K562 (cell line): ENCODE data around the gene CERS6. TPM values are rescaled to one million over a fixed set of nuclear protein-coding genes. Genes with fewer than 3 reads are reported as not detected.

Experiments
- DEAF1 ChIP-seq: fragments of 450-650 bp; formaldehyde crosslinking; IDR thresholded peaks from 2 replicates; pipeline ENCODE4 v1.4.0; 2020; ENCODE audit warnings: mild to moderate bottlenecking, moderate library complexity
- HNRNPH1 ChIP-seq: fragments of 200-400 bp; formaldehyde crosslinking; optimal IDR thresholded peaks from 2 replicates; pipeline ENCODE3; 2017; ENCODE audit warnings: low read depth, mild to moderate bottlenecking, low read length, moderate library complexity
- KDM1A ChIP-seq, 2 experiments: fragments of 450-650 bp; IDR thresholded peaks; 2 replicates each; pipeline ENCODE4 v1.6.1; 2016; ENCODE audit warnings: mild to moderate bottlenecking in 2 of 2
- MAFF ChIP-seq: IDR thresholded peaks from 2 replicates; pipeline ENCODE4 v1.6.1; 2012; ENCODE audit warnings: low read length, improper control_type of control experiment
- NCOR1 ChIP-seq: fragments of 450-650 bp; IDR thresholded peaks from 2 replicates; pipeline ENCODE4 v1.6.1; 2016; ENCODE audit warnings: mild to moderate bottlenecking, moderate library complexity
- RREB1 ChIP-seq: fragments of 250-450 bp; sonication (Bioruptor Pico); IDR thresholded peaks from 2 replicates; pipeline ENCODE4 v1.4.0; 2020
- SMARCC2 ChIP-seq: fragments of 450-650 bp; IDR thresholded peaks from 2 replicates; pipeline ENCODE4 v1.6.1; 2017; ENCODE audit warnings: antibody characterized with exemption, moderate library complexity, mild to moderate bottlenecking, low read depth
- TEAD1 ChIP-seq, 2 experiments: fragments of 450-650 bp in 1 of 2; sonication (generic) in 1 of 2; formaldehyde crosslinking; IDR thresholded peaks; 2 replicates each; pipeline versions ENCODE4 v1.4.0 to v1.8.0; 2020 to 2022; ENCODE audit warnings: mild to moderate bottlenecking in 2 of 2, missing genetic modification reagents in 1 of 2
- ZBTB2 ChIP-seq: fragments of 450-650 bp; IDR thresholded peaks from 2 replicates; pipeline ENCODE4 v1.6.1; 2016; ENCODE audit warnings: antibody characterized with exemption
- ZBTB8A ChIP-seq: fragments of 450-650 bp; IDR thresholded peaks from 2 replicates; pipeline ENCODE4 v1.6.1; 2018; ENCODE audit warnings: mild to moderate bottlenecking, moderate library complexity; ENCODE audit not compliant: partially characterized antibody
- ZEB2 ChIP-seq: fragments of 450-650 bp; IDR thresholded peaks from 2 replicates; pipeline ENCODE4 v1.6.1; 2016
- ZNF121 ChIP-seq: sonication (generic); formaldehyde crosslinking; conservative IDR thresholded peaks from 2 replicates; pipeline ENCODE4 v1.8.0; 2022; ENCODE audit warnings: missing genetic modification reagents
- ZNF740 ChIP-seq, 3 experiments: fragments of 200-800 bp in 1 of 3; sonication (Bioruptor generic) in 1 of 3; sonication (generic) in 1 of 3; formaldehyde crosslinking in 1 of 3; IDR thresholded peaks; 2 replicates each; pipeline versions ENCODE4 v1.6.1 to v1.8.0; 2016 to 2022; ENCODE audit warnings: mild to moderate bottlenecking in 2 of 3, missing compliant biosample characterization in 2 of 3, missing genetic modification characterization in 2 of 3, missing genetic modification reagents in 1 of 3
- polyA plus RNA-seq, 8 experiments: library from polyadenylated mRNA; depleted of rRNA in 4 of 8; stranded (reverse) in 5 of 8; unstranded in 3 of 8; fragments of >200 nt; fragmentation: Nextera tagmentation in 2 of 8; fragmentation: Illumina TruSeq in 1 of 8; extraction: Ambion mirVana in 2 of 8; extraction: Trizol in 1 of 8; gene quantifications; 2 replicates each; pipeline versions ENCODE4 v1.2.1 to v1.2.3, GENCODE V29; 2011 to 2014; ENCODE audit warnings: inconsistent platforms in 1 of 8, missing spikeins in 1 of 8
- total RNA-seq, 7 experiments: library from RNA; depleted of rRNA in 6 of 7; stranded (reverse); fragments of >200 nt in 6 of 7; fragmentation: Illumina TruSeq in 2 of 7; extraction: Trizol in 2 of 7; gene quantifications; 2 replicates each; pipeline versions ENCODE4 v1.2.1 to v1.2.3, GENCODE V29; 2011 to 2021; ENCODE audit warnings: low replicate concordance in 1 of 7
- TF ChIP-seq, protein P1 (sequence below): sonication (generic); formaldehyde crosslinking; IDR thresholded peaks from 2 replicates; pipeline ENCODE4 v1.5.0; 2020; ENCODE audit warnings: missing genetic modification reagents

CERS6 gene
- total and polyA plus RNA-seq, 9 of the 15 experiments (the other 6 are each of a cell fraction or from before 2014, with no cell fraction given), result 1.6 to 13.6 (median 11.4) TPM

DNA sequence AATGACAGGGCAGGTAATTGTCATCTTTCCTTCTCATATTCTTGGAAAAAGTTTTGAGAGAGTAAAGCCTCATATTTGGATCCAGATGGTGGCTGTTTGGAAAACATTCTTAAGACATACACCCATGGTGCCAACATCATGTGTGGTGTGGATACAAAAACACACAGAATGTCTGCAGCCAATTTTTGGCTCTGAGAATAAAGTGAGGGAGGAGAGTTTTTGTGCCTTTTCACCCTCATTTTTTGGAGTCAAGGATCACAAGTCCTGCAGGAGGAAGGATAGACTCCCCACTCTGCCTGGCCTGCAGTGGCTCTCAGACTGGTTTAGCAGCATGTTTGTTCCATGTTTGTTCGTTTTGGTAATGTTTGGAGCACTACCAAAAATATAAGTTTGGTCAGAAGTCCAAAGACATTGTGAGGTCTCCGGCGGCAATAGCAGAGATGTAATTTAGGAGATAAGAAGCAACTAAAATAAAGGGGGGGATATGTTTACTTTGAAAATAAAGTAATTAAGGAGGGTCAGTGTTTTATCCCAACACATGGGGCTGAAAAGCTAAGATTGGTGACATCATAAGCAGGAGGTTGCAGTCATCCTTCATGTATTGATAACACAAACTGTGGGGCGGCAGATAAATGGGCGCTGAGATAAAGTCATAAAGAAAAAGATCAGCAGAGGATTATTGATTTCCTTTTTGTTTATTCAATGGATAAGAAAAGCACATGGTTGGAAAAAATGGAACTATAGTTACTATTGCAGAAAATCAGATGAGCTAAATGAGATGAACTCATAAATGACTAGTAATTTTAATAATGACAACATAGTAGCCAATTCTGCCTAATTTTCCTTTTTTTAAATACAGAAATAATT, 347.0 kb downstream of the CERS6 start (continued):
- 0 out of 2 replicates have a peak, but pooled peaks have one; percentile 51 for TF ChIP-seq RREB1 (CRISPR knock-in tag)
- TF ChIP-seq KDM1A (IDR thresholded peaks at IDR 0.05), result peak in 1 of 2 experiments; percentile 29; a peak in 3 of 4 replicates
- TF ChIP-seq HNRNPH1, result no peak
- TF ChIP-seq ZBTB2, result peak; percentile 62; the same call in 1 of the 2 replicates
- no peak for TF ChIP-seq ZBTB8A
- TF ChIP-seq MAFF, result no peak
- 0 out of 4 replicates have a peak, but pooled peaks of 1 of the 2 experiments have one; percentile 49 for TF ChIP-seq TEAD1 (CRISPR knock-in tag; IDR thresholded peaks at IDR 0.05)
- 0 out of 2 replicates have a peak, but pooled peaks have one; percentile 22 for TF ChIP-seq DEAF1
- peak; percentile 56; the same call in 1 of the 2 replicates for TF ChIP-seq SMARCC2
- TF ChIP-seq ZNF740 (CRISPR knock-in tag; IDR thresholded peaks at IDR 0.05), result no peak
- TF ChIP-seq ZNF740 (tag; IDR thresholded peaks at IDR 0.05), result 0 out of 4 replicates have a peak, but pooled peaks of 1 of the 2 experiments have one; percentile 25
- no peak for TF ChIP-seq ZNF121 (CRISPR knock-in tag)
- TF ChIP-seq, protein P1, sequence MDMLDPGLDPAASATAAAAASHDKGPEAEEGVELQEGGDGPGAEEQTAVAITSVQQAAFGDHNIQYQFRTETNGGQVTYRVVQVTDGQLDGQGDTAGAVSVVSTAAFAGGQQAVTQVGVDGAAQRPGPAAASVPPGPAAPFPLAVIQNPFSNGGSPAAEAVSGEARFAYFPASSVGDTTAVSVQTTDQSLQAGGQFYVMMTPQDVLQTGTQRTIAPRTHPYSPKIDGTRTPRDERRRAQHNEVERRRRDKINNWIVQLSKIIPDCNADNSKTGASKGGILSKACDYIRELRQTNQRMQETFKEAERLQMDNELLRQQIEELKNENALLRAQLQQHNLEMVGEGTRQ (CRISPR knock-in tag), result no peak
- peak; percentile 72 for TF ChIP-seq NCOR1
- TF ChIP-seq ZEB2, result no peak
